Thoracic aorta (tissue), 2 donors: ENCODE data around the gene MPP1. TPM values are rescaled to one million over a fixed set of nuclear protein-coding genes. Genes with fewer than 3 reads are reported as not detected.
A peak's percentile ranks its signal among the peaks of the same experiment; 100 is the strongest.

ENCODE experiments used
- ATAC-seq: fragments of 150-250 bp; one replicate; pipeline ENCODE4 v1.8.0; 2017; ENCODE audit warnings: low read depth; ENCODE audit not compliant: insufficient number of reproducible peaks, low FRiP score
- DNase-seq: peaks from one replicate; pipeline ENCODE4 v3.0.0-alpha.2; 2020; ENCODE audit warnings: low spot score
- H3K27ac ChIP-seq, 2 donors: fragments of 200-600 bp; sonication (generic); 1 replicate in 1 of 2; 2 replicates in 1 of 2; pipeline ENCODE4 v1.5.1; 2016; ENCODE audit warnings: mild to moderate bottlenecking in 2 of 2, moderate library complexity in 2 of 2
- H3K27me3 ChIP-seq: fragments of 200-600 bp; sonication (generic); replicated peaks from 2 replicates; pipeline ENCODE4 v1.6.0; 2016; ENCODE audit warnings: mild to moderate bottlenecking; ENCODE audit not compliant: insufficient read depth
- H3K36me3 ChIP-seq: fragments of 200-600 bp; sonication (generic); one replicate; pipeline ENCODE4 v1.5.1; 2016
- H3K4me1 ChIP-seq, 2 donors: fragments of 200-600 bp; sonication (generic); 1 replicate in 1 of 2; 2 replicates in 1 of 2; pipeline versions ENCODE4 v1.5.1 to v1.6.0; 2016; ENCODE audit warnings: low read depth in 2 of 2, mild to moderate bottlenecking in 1 of 2; ENCODE audit not compliant: control insufficient read depth in 1 of 2
- H3K4me3 ChIP-seq: fragments of 200-600 bp; sonication (generic); 2 replicates; pipeline ENCODE4 v1.5.1; 2016; ENCODE audit warnings: mild to moderate bottlenecking
- H3K9me3 ChIP-seq: fragments of 200-600 bp; sonication (generic); 2 replicates; pipeline ENCODE4 v1.5.1; 2016
- CTCF ChIP-seq: fragments of 200-600 bp; sonication (generic); IDR thresholded peaks from one replicate; pipeline ENCODE4 v1.5.1; 2019; ENCODE audit warnings: antibody characterized with exemption
- total RNA-seq, 2 donors: library from RNA; depleted of rRNA; stranded (reverse); fragments of >200 nt; gene quantifications; one replicate each; pipeline versions ENCODE4 v1.1.0 to v1.2.3, GENCODE V29; 2016

Gene MPP1
- total RNA-seq, 2 donors from 2014 or later: 42.5 to 49.5 TPM

- Histone ChIP-seq H3K4me1 (peaks cover 9 to 13% of the 10 kb centered on the region in 2 donors), H3K36me3 (no peaks in the 10 kb centered on the region), H3K27ac (peak overlapping the region in 1 of 2 donors; percentile 8), H3K9me3 (no peaks in the 10 kb centered on the region), H3K4me3 (peak overlapping the region; percentile 81), H3K27me3 (no peaks in the 10 kb centered on the region)
- no peak for TF ChIP-seq CTCF
- DNase-seq (no peak), ATAC-seq (no peak)
These were observed 53.5 kb downstream of the MPP1 start for GRCh38 chrX:154751669-154752271.

- DNase-seq: no peak
- peak overlapping the region; percentile 81 for H3K4me3 ChIP-seq
- no peaks in the 10 kb centered on the region for H3K36me3 ChIP-seq
- no peak for TF ChIP-seq CTCF
- H3K27ac ChIP-seq: peak overlapping the region in 1 of 2 donors; percentile 8
- no peaks in the 10 kb centered on the region for H3K9me3 ChIP-seq
- H3K4me1 ChIP-seq: peaks cover 9 to 13% of the 10 kb centered on the region in 2 donors
- no peaks in the 10 kb centered on the region for H3K27me3 ChIP-seq
- no peak for ATAC-seq
These were observed 54.0 kb downstream of the MPP1 start for GRCh38 chrX:154751203-154751668.

GRCh38 chrX:154750301-154751202, 54.7 kb downstream of the MPP1 start, which contains the start of gene GAB3:
Gene GAB3 (minus strand): TSS chrX:154751077. CDS start chrX:154751025, 52 bp downstream.
- DNase-seq (no peak), ATAC-seq (peak; percentile 55)
- Histone ChIP-seq H3K4me1 (peaks cover 9 to 13% of the 10 kb centered on the region in 2 donors), H3K27ac (peak within 1 kb of the TSS; percentile 67 to 81), H3K4me3 (peak within 1 kb of the TSS; percentile 81), H3K36me3 (no peaks in the 10 kb centered on the region), H3K9me3 (no peaks in the 10 kb centered on the region), H3K27me3 (no peaks in the 10 kb centered on the region)
- TF ChIP-seq CTCF: no peak

GRCh38 chrX:154749856-154750255, 55.4 kb downstream of the MPP1 start:
- Histone ChIP-seq H3K36me3 (no peaks in the 10 kb centered on the region), H3K9me3 (no peaks in the 10 kb centered on the region), H3K27me3 (no peaks in the 10 kb centered on the region), H3K4me1 (peaks cover 9 to 13% of the 10 kb centered on the region in 2 donors), H3K4me3 (peak overlapping the region; percentile 81), H3K27ac (peak overlapping the region; percentile 67 to 81)
- TF ChIP-seq CTCF: no peak
- DNase-seq (no peak), ATAC-seq (no peak)

GRCh38 chrX:154748712-154749339, 56.5 kb downstream of the MPP1 start:
- Histone ChIP-seq H3K36me3 (no peaks in the 10 kb centered on the region), H3K4me3 (peak overlapping the region; percentile 81), H3K27me3 (no peaks in the 10 kb centered on the region), H3K9me3 (no peaks in the 10 kb centered on the region), H3K27ac (peak overlapping the region in 1 of 2 donors; percentile 57), H3K4me1 (peaks cover 9 to 13% of the 10 kb centered on the region in 2 donors)
- TF ChIP-seq CTCF: peak; percentile 62
- no peak for DNase-seq
- ATAC-seq: no peak
